Measurements from ENCODE around the gene MORC1. TPM values are rescaled to one million over a fixed set of nuclear protein-coding genes. Genes with fewer than 3 reads are reported as not detected.
"Not testable (repeated sequence)": the region's sequence is repeated elsewhere in the genome, so short reads cannot be mapped to it uniquely, and the experiment has no call there.

MORC1 gene
- total RNA-seq, 4 donors from 2014 or later, result not detected

DNA sequence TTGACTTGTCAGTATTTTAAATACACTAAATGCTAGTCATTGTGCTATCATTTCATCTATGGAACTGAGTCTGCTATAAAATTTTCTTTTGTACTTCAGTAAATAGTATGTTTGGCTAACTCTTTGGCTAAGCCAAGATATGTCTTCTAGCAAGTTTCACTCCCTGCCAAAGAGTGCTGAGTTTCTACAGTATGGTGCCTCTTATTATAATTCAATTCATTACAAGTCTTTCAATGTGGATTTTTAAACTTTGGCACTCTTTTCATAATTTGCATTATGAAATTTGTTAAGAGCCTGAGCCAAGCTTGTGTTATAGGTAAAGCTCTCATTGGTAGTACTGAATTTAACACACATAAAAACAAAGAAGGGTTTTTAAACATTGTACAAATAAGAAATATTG, 24.4 kb downstream of the MORC1 start:
- TF ChIP-seq CTCF (IDR thresholded peaks at IDR 0.05), result no peak
- TF ChIP-seq POLR2A (IDR thresholded peaks at IDR 0.05; ENCODE audit: low read depth), result no peak
- H3K4me3 ChIP-seq, result no peak overlapping the region
- intact Hi-C loops (cut with DNase I), result no loop called here
- no peaks in the 10 kb centered on the region for H3K36me3 ChIP-seq
- H3K27ac ChIP-seq (replicated peaks in 1 of 4), result no peak overlapping the region
- no peak for DNase-seq (ENCODE audit: extremely low spot score)
- H3K4me1 ChIP-seq, result no peaks in the 10 kb centered on the region
- H3K27me3 ChIP-seq, result no peaks in the 10 kb centered on the region
- H3K9me3 ChIP-seq, result no peaks in the 10 kb centered on the region

DNA sequence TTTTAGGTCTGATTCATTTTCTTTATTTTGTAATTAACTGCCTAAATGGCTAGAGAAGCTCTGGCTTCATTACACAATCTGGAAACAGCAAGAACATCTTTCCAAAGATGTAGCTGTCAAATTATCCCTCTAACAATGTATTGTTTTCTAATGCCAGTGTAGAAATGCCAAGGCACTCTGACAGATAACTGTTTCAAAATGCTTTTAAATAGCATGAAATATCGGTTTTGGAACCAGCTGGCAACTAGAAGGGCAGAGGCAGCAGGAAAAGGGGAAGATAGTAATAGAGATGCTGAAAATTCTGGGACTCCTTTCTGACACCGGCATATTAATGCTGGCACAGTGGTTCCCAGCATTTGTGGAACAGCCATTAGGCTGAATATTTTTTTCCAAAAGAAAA, 26.1 kb downstream of the MORC1 start:
- no peaks in the 10 kb centered on the region for H3K4me1 ChIP-seq
- WGBS, result 28% methylated on average over 2 of the region's 2 CpGs
- H3K4me3 ChIP-seq, result no peak overlapping the region
- H3K9me3 ChIP-seq, result no peaks in the 10 kb centered on the region
- DNase-seq (ENCODE audit: extremely low spot score), result no peak
- TF ChIP-seq CTCF (IDR thresholded peaks at IDR 0.05) (no peak), EP300 (IDR thresholded peaks at IDR 0.05) (no peak), POLR2AphosphoS5 (IDR thresholded peaks at IDR 0.05) (no peak), POLR2A (IDR thresholded peaks at IDR 0.05; ENCODE audit: low read depth) (no peak)
- no peaks in the 10 kb centered on the region for H3K27me3 ChIP-seq
- H3K36me3 ChIP-seq, result no peaks in the 10 kb centered on the region
- H3K27ac ChIP-seq (replicated peaks in 1 of 4), result no peak overlapping the region
- intact Hi-C loops (cut with DNase I), result no loop called here

DNA sequence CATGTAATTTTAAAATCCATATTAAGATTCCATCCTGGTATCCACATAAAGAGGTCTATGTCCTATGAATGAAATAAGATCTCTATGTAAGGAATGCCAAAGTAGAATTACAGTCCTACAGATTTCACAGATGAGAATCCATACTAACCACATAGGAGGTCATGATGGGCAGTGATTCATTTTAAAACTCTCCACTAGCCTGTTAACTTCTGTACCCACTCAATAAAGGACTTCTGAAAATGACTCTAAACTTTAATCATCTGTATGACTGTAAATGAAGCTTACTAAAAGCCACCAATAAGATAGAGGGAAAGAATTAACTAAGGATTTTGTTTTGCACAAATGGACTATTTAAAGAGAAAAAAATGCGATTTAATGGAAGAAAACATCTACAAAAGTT, 28.7 kb downstream of the MORC1 start:
- no peak for DNase-seq (ENCODE audit: extremely low spot score)
- H3K36me3 ChIP-seq, result no peaks in the 10 kb centered on the region
- no peak overlapping the region for H3K4me3 ChIP-seq
- no peak for TF ChIP-seq EP300 (IDR thresholded peaks at IDR 0.05)
- no peak for TF ChIP-seq POLR2A (IDR thresholded peaks at IDR 0.05; ENCODE audit: low read depth)
- no peak for TF ChIP-seq POLR2AphosphoS5 (IDR thresholded peaks at IDR 0.05)
- no peak for TF ChIP-seq CTCF (IDR thresholded peaks at IDR 0.05)
- WGBS, result 97% methylated on average over 1 of the region's 1 CpG
- no peaks in the 10 kb centered on the region for H3K4me1 ChIP-seq
- no peaks in the 10 kb centered on the region for H3K9me3 ChIP-seq
- no peak overlapping the region for H3K27ac ChIP-seq (replicated peaks in 1 of 4)
- intact Hi-C loops (cut with DNase I), result no loop called here
- no peaks in the 10 kb centered on the region for H3K27me3 ChIP-seq

GRCh38 chr3:109081746-109082510, 36.0 kb downstream of the MORC1 start:
- DNase-seq (ENCODE audit: extremely low spot score), result no peak
- 37% methylated on average over 6 of the region's 6 CpGs for WGBS
- intact Hi-C loops (cut with DNase I), result no loop called here

GRCh38 chr3:109080090-109080489, 37.8 kb downstream of the MORC1 start:
- H3K4me1 ChIP-seq; H3K36me3 ChIP-seq; H3K27ac ChIP-seq (replicated peaks in 1 of 4); DNase-seq (ENCODE audit: extremely low spot score); H3K4me3 ChIP-seq; intact Hi-C loops (cut with DNase I); H3K27me3 ChIP-seq; H3K9me3 ChIP-seq: not testable (repeated sequence)
- WGBS, result 83% methylated on average over 1 of the region's 1 CpG

More at GRCh38 chr3:109081746-109082510, 36.0 kb downstream of the MORC1 start:
- no peaks in the 10 kb centered on the region for H3K36me3 ChIP-seq
- no peak overlapping the region for H3K4me3 ChIP-seq
- peaks cover 0 to 6% (median 2%) of the 10 kb centered on the region in 4 donors for H3K9me3 ChIP-seq
- TF ChIP-seq POLR2AphosphoS5 (IDR thresholded peaks at IDR 0.05) (no peak), POLR2A (IDR thresholded peaks at IDR 0.05; ENCODE audit: low read depth) (no peak), CTCF (IDR thresholded peaks at IDR 0.05) (peak; percentile 26 to 57 (median 32))
- H3K4me1 ChIP-seq, result no peaks in the 10 kb centered on the region
- no peak overlapping the region for H3K27ac ChIP-seq (replicated peaks in 1 of 4)
- no peaks in the 10 kb centered on the region for H3K27me3 ChIP-seq
